Fibroblast of lung (primary cell): Measurements from ENCODE around the gene CRHR1. TPM values are rescaled to one million over a fixed set of nuclear protein-coding genes. Genes with fewer than 3 reads are reported as not detected.

Source experiments
- DNase-seq, 2 donors: peaks; one replicate each; pipeline versions ENCODE4 v3.0.0 to v3.0.0-alpha.2; 2010; ENCODE audit warnings: low read depth in 2 of 2
- H2AFZ ChIP-seq: 2 replicates; pipeline ENCODE4 v1.5.1; 2012; ENCODE audit warnings: low read length, control low read depth, inconsistent platforms
- H3K27ac ChIP-seq: 2 replicates; pipeline ENCODE4 v1.5.1; 2011; ENCODE audit warnings: low read length, control low read depth; ENCODE audit not compliant: insufficient read depth
- H3K27me3 ChIP-seq: 2 replicates; pipeline ENCODE4 v1.5.1; 2011; ENCODE audit warnings: mild to moderate bottlenecking, low read length; ENCODE audit not compliant: control insufficient read depth, insufficient read depth
- H3K36me3 ChIP-seq: 2 replicates; pipeline ENCODE4 v1.5.1; 2011; ENCODE audit warnings: low read length; ENCODE audit not compliant: control insufficient read depth, insufficient read depth
- H3K4me1 ChIP-seq: 2 replicates; pipeline ENCODE4 v1.5.1; 2011; ENCODE audit warnings: low read length; ENCODE audit not compliant: control insufficient read depth, insufficient read depth; ENCODE audit errors: extremely low read depth
- H3K4me2 ChIP-seq: 2 replicates; pipeline ENCODE4 v1.5.1; 2011; ENCODE audit warnings: low read length, control low read depth; ENCODE audit not compliant: insufficient read depth; ENCODE audit errors: extremely low read depth
- H3K4me3 ChIP-seq, 4 experiments: fragments of 200-600 bp in 1 of 4; sonication (generic) in 1 of 4; replicated peaks in 1 of 4; 2 replicates each; pipeline ENCODE4 v1.5.1; 2011 to 2016; ENCODE audit warnings: low read length in 4 of 4, low read depth in 3 of 4, mild to moderate bottlenecking in 3 of 4, control low read depth in 2 of 4, inconsistent platforms in 1 of 4, mixed read lengths in 1 of 4; ENCODE audit not compliant: insufficient read depth in 1 of 4; ENCODE audit errors: control extremely low read depth in 1 of 4
- H3K79me2 ChIP-seq: 2 replicates; pipeline ENCODE4 v1.5.1; 2012; ENCODE audit warnings: mild to moderate bottlenecking, low read length, inconsistent platforms; ENCODE audit not compliant: control insufficient read depth, insufficient read depth
- H3K9ac ChIP-seq: 2 replicates; pipeline ENCODE4 v1.5.1; 2011; ENCODE audit warnings: mild to moderate bottlenecking, low read length, control low read depth; ENCODE audit not compliant: insufficient read depth
- H3K9me3 ChIP-seq: 2 replicates; pipeline ENCODE4 v1.5.1; 2012; ENCODE audit warnings: low read depth, low read length; ENCODE audit not compliant: control insufficient read depth, insufficient read depth
- H4K20me1 ChIP-seq: 2 replicates; pipeline ENCODE4 v1.5.1; 2011; ENCODE audit warnings: low read length; ENCODE audit not compliant: control insufficient read depth, insufficient read depth; ENCODE audit errors: extremely low read depth
- CTCF ChIP-seq, 2 donors: IDR thresholded peaks in 1 of 2; conservative IDR thresholded peaks in 1 of 2; 1 replicate in 1 of 2; 2 replicates in 1 of 2; pipeline ENCODE4 v1.5.1; 2011 to 2012; ENCODE audit warnings: low read length in 2 of 2, control low read depth in 1 of 2, inconsistent platforms in 1 of 2, low read depth in 1 of 2, mild to moderate bottlenecking in 1 of 2
- EZH2 ChIP-seq: IDR thresholded peaks from 2 replicates; pipeline ENCODE4 v1.5.1; 2012; ENCODE audit warnings: low read length, control low read depth, mild to moderate bottlenecking; ENCODE audit errors: missing control alignments
- polyA plus RNA-seq, 2 donors: library from polyadenylated mRNA; depleted of rRNA in 1 of 2; stranded (reverse) in 1 of 2; unstranded in 1 of 2; fragments of >200 nt; gene quantifications; 2 replicates each; pipeline ENCODE4 v1.2.1, GENCODE V29; 2011 to 2012; ENCODE audit warnings: missing spikeins in 1 of 2
- total RNA-seq: library from RNA; depleted of rRNA; stranded (reverse); fragments of >200 nt; gene quantifications from 2 replicates; pipeline ENCODE4 v1.2.1, GENCODE V29; 2014

CRHR1 gene
- total and polyA plus RNA-seq, 2 donors (not counting 1 experiment from before 2014, with no cell fraction given) = not detected

- no peaks in the 10 kb centered on the region for H3K79me2 ChIP-seq
- TF ChIP-seq CTCF (conservative IDR thresholded peaks at IDR 0.05 in 1 of 2, IDR thresholded peaks at IDR 0.05 in 1 of 2; ENCODE audit: low read depth in 1 of 2, low read length in 2 of 2) (no peak), EZH2 (peak; percentile 88)
- H3K4me2 ChIP-seq = no peak overlapping the region
- no peak overlapping the region for H3K9ac ChIP-seq
- no peaks in the 10 kb centered on the region for H3K36me3 ChIP-seq
- H2AFZ ChIP-seq = no peak overlapping the region
- peaks cover 49% of the 10 kb centered on the region for H3K27me3 ChIP-seq
- H3K9me3 ChIP-seq = no peaks in the 10 kb centered on the region
- no peak for DNase-seq
- H3K27ac ChIP-seq = no peak overlapping the region
- no peak overlapping the region for H3K4me3 ChIP-seq
- no peaks in the 10 kb centered on the region for H4K20me1 ChIP-seq
- H3K4me1 ChIP-seq = no peaks in the 10 kb centered on the region
Observed at GRCh38 chr17:45783593-45784292, 377 bp upstream of the CRHR1 start.

GRCh38 chr17:45784741-45785479 lies 790 bp downstream of the CRHR1 start:
- no peak overlapping the region for H3K9ac ChIP-seq
- H4K20me1 ChIP-seq = no peaks in the 10 kb centered on the region
- peak in 1 of 2 donors; percentile 20 for DNase-seq
- no peak overlapping the region for H3K4me2 ChIP-seq
- H3K36me3 ChIP-seq = no peaks in the 10 kb centered on the region
- H2AFZ ChIP-seq = no peak overlapping the region
- no peak overlapping the region for H3K27ac ChIP-seq
- H3K4me1 ChIP-seq = no peaks in the 10 kb centered on the region
- H3K9me3 ChIP-seq = no peaks in the 10 kb centered on the region
- H3K4me3 ChIP-seq = peak overlapping the region in 1 of 4 experiments; percentile 1
- no peaks in the 10 kb centered on the region for H3K79me2 ChIP-seq
- peak; percentile 96 for TF ChIP-seq EZH2
- no peak for TF ChIP-seq CTCF (conservative IDR thresholded peaks at IDR 0.05 in 1 of 2, IDR thresholded peaks at IDR 0.05 in 1 of 2; ENCODE audit: low read depth in 1 of 2, low read length in 2 of 2)
- H3K27me3 ChIP-seq = peaks cover 52% of the 10 kb centered on the region

DNA sequence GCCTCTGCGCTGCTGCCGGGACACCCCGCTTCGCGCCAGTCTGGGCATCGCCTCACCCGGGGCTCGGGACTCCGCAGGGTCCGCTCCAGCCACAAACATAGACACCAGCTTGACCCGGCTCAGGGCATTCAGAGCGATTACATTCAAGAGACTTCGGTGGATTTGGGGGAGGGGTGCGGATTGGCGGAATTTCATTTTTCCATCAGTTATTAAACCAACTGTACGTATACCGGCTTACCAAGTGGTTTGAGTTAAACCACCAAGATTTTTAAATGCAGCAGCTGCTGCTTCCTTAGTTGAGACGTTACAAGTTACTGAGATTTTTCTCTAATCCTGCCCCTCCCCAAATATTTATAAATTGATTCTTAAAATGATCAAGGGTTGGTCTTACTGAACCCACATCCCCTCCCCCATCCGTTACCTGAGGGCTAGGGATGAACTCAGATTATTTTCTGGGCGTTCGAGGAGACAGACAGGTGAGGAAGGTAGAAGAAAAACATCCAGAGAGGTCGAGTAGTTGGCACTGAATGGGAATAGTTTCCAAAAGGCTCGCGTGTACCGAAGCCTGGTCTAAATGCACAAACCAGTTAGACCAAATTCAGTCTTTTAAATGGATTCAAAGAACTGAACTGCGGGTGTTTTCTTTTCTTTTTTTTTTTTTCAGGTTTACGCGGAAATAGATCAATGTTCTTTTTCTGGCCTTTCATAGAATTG lies 1.5 kb downstream of the CRHR1 start:
- H3K4me2 ChIP-seq = no peak overlapping the region
- H3K27ac ChIP-seq = no peak overlapping the region
- H3K9me3 ChIP-seq = no peaks in the 10 kb centered on the region
- H2AFZ ChIP-seq = no peak overlapping the region
- no peak for DNase-seq
- no peaks in the 10 kb centered on the region for H4K20me1 ChIP-seq
- no peaks in the 10 kb centered on the region for H3K4me1 ChIP-seq
- H3K27me3 ChIP-seq = peaks cover 53% of the 10 kb centered on the region
- no peak overlapping the region for H3K4me3 ChIP-seq
- H3K9ac ChIP-seq = no peak overlapping the region
- TF ChIP-seq EZH2 (peak; percentile 82), CTCF (conservative IDR thresholded peaks at IDR 0.05 in 1 of 2, IDR thresholded peaks at IDR 0.05 in 1 of 2; ENCODE audit: low read depth in 1 of 2, low read length in 2 of 2) (no peak)
- no peaks in the 10 kb centered on the region for H3K36me3 ChIP-seq
- no peaks in the 10 kb centered on the region for H3K79me2 ChIP-seq
